Measurements from ENCODE around the gene TRPM5.

TRPM5 gene

DNA sequence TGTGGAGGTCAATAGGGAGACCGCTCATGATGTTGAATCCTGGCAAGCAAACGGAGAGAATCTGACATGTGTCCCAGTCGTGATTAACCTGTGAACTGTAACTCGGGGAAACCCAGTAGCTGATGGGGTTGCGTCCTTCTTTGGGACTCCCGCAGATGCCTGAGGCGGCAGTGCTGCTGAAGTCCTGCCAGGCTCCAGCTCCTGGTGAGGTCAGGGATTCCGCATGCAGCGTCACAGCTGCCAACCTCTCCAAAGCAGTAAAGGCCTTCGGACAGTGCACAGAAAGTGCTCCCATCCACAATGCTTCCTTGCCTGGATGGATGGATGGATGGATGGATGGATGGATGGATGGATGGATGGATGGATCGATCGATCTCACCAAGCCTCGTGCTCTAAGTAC, 14.0 kb upstream of the TRPM5 start:
- H3K27ac ChIP-seq (replicated peaks) = no peak overlapping the region
- H3K4me3 ChIP-seq (replicated peaks; ENCODE audit: insufficient read depth, low read length) = no peak overlapping the region
- DNase-seq (ENCODE audit: low read depth in 1 of 2, low spot score in 1 of 2) = no peak
- H3K27me3 ChIP-seq (ENCODE audit: insufficient read depth, poor library complexity, severe bottlenecking) = peaks cover 4% of the 10 kb centered on the region
- TF ChIP-seq, protein P1, sequence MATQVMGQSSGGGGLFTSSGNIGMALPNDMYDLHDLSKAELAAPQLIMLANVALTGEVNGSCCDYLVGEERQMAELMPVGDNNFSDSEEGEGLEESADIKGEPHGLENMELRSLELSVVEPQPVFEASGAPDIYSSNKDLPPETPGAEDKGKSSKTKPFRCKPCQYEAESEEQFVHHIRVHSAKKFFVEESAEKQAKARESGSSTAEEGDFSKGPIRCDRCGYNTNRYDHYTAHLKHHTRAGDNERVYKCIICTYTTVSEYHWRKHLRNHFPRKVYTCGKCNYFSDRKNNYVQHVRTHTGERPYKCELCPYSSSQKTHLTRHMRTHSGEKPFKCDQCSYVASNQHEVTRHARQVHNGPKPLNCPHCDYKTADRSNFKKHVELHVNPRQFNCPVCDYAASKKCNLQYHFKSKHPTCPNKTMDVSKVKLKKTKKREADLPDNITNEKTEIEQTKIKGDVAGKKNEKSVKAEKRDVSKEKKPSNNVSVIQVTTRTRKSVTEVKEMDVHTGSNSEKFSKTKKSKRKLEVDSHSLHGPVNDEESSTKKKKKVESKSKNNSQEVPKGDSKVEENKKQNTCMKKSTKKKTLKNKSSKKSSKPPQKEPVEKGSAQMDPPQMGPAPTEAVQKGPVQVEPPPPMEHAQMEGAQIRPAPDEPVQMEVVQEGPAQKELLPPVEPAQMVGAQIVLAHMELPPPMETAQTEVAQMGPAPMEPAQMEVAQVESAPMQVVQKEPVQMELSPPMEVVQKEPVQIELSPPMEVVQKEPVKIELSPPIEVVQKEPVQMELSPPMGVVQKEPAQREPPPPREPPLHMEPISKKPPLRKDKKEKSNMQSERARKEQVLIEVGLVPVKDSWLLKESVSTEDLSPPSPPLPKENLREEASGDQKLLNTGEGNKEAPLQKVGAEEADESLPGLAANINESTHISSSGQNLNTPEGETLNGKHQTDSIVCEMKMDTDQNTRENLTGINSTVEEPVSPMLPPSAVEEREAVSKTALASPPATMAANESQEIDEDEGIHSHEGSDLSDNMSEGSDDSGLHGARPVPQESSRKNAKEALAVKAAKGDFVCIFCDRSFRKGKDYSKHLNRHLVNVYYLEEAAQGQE (IDR thresholded peaks at IDR 0.05; ENCODE audit: insufficient replicate concordance, low read depth) = no peak
- TF ChIP-seq CTCF (IDR thresholded peaks at IDR 0.05; ENCODE audit: insufficient read depth, low read length) (no peak), POLR2AphosphoS5 (IDR thresholded peaks at IDR 0.05; ENCODE audit: low read depth) (no peak), GABPA (IDR thresholded peaks at IDR 0.05; ENCODE audit: low read depth) (no peak), SPI1 (IDR thresholded peaks at IDR 0.05; ENCODE audit: borderline replicate concordance, low read depth) (no peak)

- Histone ChIP-seq H3K27me3 (ENCODE audit: insufficient read depth, poor library complexity, severe bottlenecking) (peaks cover 2% of the 10 kb centered on the region), H3K27ac (replicated peaks) (no peak overlapping the region), H3K4me3 (replicated peaks; ENCODE audit: insufficient read depth, low read length) (no peak overlapping the region)
- no peak for DNase-seq (ENCODE audit: low read depth in 1 of 2, low spot score in 1 of 2)
- no peak for TF ChIP-seq POLR2AphosphoS5 (IDR thresholded peaks at IDR 0.05; ENCODE audit: low read depth)
- no peak for TF ChIP-seq GABPA (IDR thresholded peaks at IDR 0.05; ENCODE audit: low read depth)
- TF ChIP-seq CTCF (IDR thresholded peaks at IDR 0.05; ENCODE audit: insufficient read depth, low read length) = no peak
- no peak for TF ChIP-seq SPI1 (IDR thresholded peaks at IDR 0.05; ENCODE audit: borderline replicate concordance, low read depth)
- TF ChIP-seq, protein P1 (IDR thresholded peaks at IDR 0.05; ENCODE audit: insufficient replicate concordance, low read depth) = no peak
Measured at GRCh38 chr11:2453436-2453835, 9.1 kb upstream of the TRPM5 start.

GRCh38 chr11:2452321-2453012, 8.2 kb upstream of the TRPM5 start:
- TF ChIP-seq GABPA (IDR thresholded peaks at IDR 0.05; ENCODE audit: low read depth) (no peak), POLR2AphosphoS5 (IDR thresholded peaks at IDR 0.05; ENCODE audit: low read depth) (no peak)
- Histone ChIP-seq H3K27ac (replicated peaks) (no peak overlapping the region), H3K27me3 (ENCODE audit: insufficient read depth, poor library complexity, severe bottlenecking) (peaks cover 2% of the 10 kb centered on the region), H3K4me3 (replicated peaks; ENCODE audit: insufficient read depth, low read length) (no peak overlapping the region)
- no peak for DNase-seq (ENCODE audit: low read depth in 1 of 2, low spot score in 1 of 2)

GRCh38 chr11:2451916-2452315, 7.6 kb upstream of the TRPM5 start:
- H3K27ac ChIP-seq (replicated peaks) = no peak overlapping the region
- H3K4me3 ChIP-seq (replicated peaks; ENCODE audit: insufficient read depth, low read length) = no peak overlapping the region
- TF ChIP-seq CTCF (IDR thresholded peaks at IDR 0.05; ENCODE audit: insufficient read depth, low read length) (no peak), POLR2AphosphoS5 (IDR thresholded peaks at IDR 0.05; ENCODE audit: low read depth) (no peak), SPI1 (IDR thresholded peaks at IDR 0.05; ENCODE audit: borderline replicate concordance, low read depth) (no peak), GABPA (IDR thresholded peaks at IDR 0.05; ENCODE audit: low read depth) (no peak)
- TF ChIP-seq, protein P1 (IDR thresholded peaks at IDR 0.05; ENCODE audit: insufficient replicate concordance, low read depth) = no peak
- DNase-seq (ENCODE audit: low read depth in 1 of 2, low spot score in 1 of 2) = no peak
- peaks cover 2% of the 10 kb centered on the region for H3K27me3 ChIP-seq (ENCODE audit: insufficient read depth, poor library complexity, severe bottlenecking)

Measured in HL-60 (cell line).